Body of pancreas (tissue), 4 donors: Measurements from ENCODE around the gene IRF7. TPM values are rescaled to one million over a fixed set of nuclear protein-coding genes. Genes with fewer than 3 reads are reported as not detected.

Experiments
- ATAC-seq: fragments of 150-250 bp; one replicate; pipeline ENCODE4 v1.9.1; 2016
- DNase-seq, 4 donors: peaks; one replicate each; pipeline ENCODE4 v3.0.0-alpha.2; 2019
- H3K27ac ChIP-seq, 4 donors: fragments of 200-600 bp; sonication (generic); 1 replicate in 3 of 4; 2 replicates in 1 of 4; pipeline versions ENCODE4 v1.5.1 to v1.6.1; 2016 to 2019; ENCODE audit warnings: mild to moderate bottlenecking in 1 of 4, mixed read lengths in 1 of 4, moderate library complexity in 1 of 4
- H3K27me3 ChIP-seq, 2 donors: fragments of 200-600 bp; sonication (generic); one replicate each; pipeline ENCODE4 v1.6.0; 2016; ENCODE audit warnings: mild to moderate bottlenecking in 1 of 2
- H3K36me3 ChIP-seq, 2 donors: fragments of 200-600 bp; sonication (generic); replicated peaks in 1 of 2; 2 replicates each; pipeline ENCODE4 v1.5.1; 2016; ENCODE audit warnings: low read depth in 2 of 2; ENCODE audit not compliant: insufficient read depth in 1 of 2
- H3K4me1 ChIP-seq: fragments of 200-600 bp; sonication (generic); one replicate; pipeline ENCODE4 v1.6.0; 2016
- H3K4me3 ChIP-seq, 2 donors: fragments of 200-600 bp; sonication (generic); 1 replicate in 1 of 2; 2 replicates in 1 of 2; pipeline ENCODE4 v1.5.1; 2016 to 2019
- H3K9me3 ChIP-seq, 3 donors: fragments of 200-600 bp; sonication (generic); 1 replicate in 2 of 3; 2 replicates in 1 of 3; pipeline ENCODE4 v1.5.1; 2016
- POLR2A ChIP-seq, 3 donors: fragments of 450-650 bp; IDR thresholded peaks; one replicate each; pipeline ENCODE4 v1.6.1; 2016; ENCODE audit warnings: antibody characterized with exemption in 3 of 3, mild to moderate bottlenecking in 2 of 3
- WGBS, 2 donors: methylation state at CpG; one replicate each; pipeline ENCODE4 v1.1.5; 2017; 5-methylcytosine and 5-hydroxymethylcytosine counted together
- intact Hi-C: fragments of 100-400 bp; cut with DNase I; formaldehyde crosslinking; loops from one replicate; pipeline ENCODE4 v1.15.1; 2023
- total RNA-seq, 2 donors: library from RNA; depleted of rRNA; stranded (reverse); fragments of >200 nt; gene quantifications; one replicate each; pipeline ENCODE4 v1.1.0, GENCODE V29; 2016
- TF ChIP-seq, protein P1 (sequence below), 7 experiments: fragments of 450-650 bp in 4 of 7; fragments of 200-600 bp in 3 of 7; sonication (generic) in 3 of 7; IDR thresholded peaks; one replicate each; pipeline ENCODE4 v1.5.1; 2016 to 2019; ENCODE audit warnings: antibody characterized with exemption in 7 of 7

Gene IRF7
- total RNA-seq, 2 donors from 2014 or later, result 10.4 to 10.9 TPM

- DNase-seq (no peak), ATAC-seq (no peak)
- 88 to 89% methylated on average over 26 to 27 of the region's 27 CpGs for WGBS, 2 donors
- intact Hi-C loops, result no loop called here
- TF ChIP-seq, protein P1, sequence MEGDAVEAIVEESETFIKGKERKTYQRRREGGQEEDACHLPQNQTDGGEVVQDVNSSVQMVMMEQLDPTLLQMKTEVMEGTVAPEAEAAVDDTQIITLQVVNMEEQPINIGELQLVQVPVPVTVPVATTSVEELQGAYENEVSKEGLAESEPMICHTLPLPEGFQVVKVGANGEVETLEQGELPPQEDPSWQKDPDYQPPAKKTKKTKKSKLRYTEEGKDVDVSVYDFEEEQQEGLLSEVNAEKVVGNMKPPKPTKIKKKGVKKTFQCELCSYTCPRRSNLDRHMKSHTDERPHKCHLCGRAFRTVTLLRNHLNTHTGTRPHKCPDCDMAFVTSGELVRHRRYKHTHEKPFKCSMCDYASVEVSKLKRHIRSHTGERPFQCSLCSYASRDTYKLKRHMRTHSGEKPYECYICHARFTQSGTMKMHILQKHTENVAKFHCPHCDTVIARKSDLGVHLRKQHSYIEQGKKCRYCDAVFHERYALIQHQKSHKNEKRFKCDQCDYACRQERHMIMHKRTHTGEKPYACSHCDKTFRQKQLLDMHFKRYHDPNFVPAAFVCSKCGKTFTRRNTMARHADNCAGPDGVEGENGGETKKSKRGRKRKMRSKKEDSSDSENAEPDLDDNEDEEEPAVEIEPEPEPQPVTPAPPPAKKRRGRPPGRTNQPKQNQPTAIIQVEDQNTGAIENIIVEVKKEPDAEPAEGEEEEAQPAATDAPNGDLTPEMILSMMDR (IDR thresholded peaks at IDR 0.05), result no peak
- TF ChIP-seq POLR2A (IDR thresholded peaks at IDR 0.05), result no peak
- no peaks in the 10 kb centered on the region for H3K4me1 ChIP-seq
- H3K36me3 ChIP-seq, result peaks cover 0 to 2% of the 10 kb centered on the region in 2 donors
- no peaks in the 10 kb centered on the region for H3K9me3 ChIP-seq
- H3K27me3 ChIP-seq, result no peaks in the 10 kb centered on the region
- no peak overlapping the region for H3K27ac ChIP-seq
- H3K4me3 ChIP-seq, result no peak overlapping the region
Observed at GRCh38 chr11:621838-622237, 6.1 kb upstream of the IRF7 start.

GRCh38 chr11:620935-621814 is 5.4 kb upstream of the IRF7 start:
- Histone ChIP-seq H3K4me1 (peaks cover 5% of the 10 kb centered on the region), H3K27ac (no peak overlapping the region), H3K9me3 (no peaks in the 10 kb centered on the region), H3K4me3 (no peak overlapping the region), H3K36me3 (peaks cover 0 to 2% of the 10 kb centered on the region in 2 donors), H3K27me3 (no peaks in the 10 kb centered on the region)
- no peak for ATAC-seq
- 76 to 85% methylated on average over 11 to 44 of the region's 45 CpGs for WGBS, 2 donors
- TF ChIP-seq POLR2A (IDR thresholded peaks at IDR 0.05), result no peak
- TF ChIP-seq, protein P1 (IDR thresholded peaks at IDR 0.05), result no peak
- intact Hi-C loops, result no loop called here
- DNase-seq, result no peak

DNA sequence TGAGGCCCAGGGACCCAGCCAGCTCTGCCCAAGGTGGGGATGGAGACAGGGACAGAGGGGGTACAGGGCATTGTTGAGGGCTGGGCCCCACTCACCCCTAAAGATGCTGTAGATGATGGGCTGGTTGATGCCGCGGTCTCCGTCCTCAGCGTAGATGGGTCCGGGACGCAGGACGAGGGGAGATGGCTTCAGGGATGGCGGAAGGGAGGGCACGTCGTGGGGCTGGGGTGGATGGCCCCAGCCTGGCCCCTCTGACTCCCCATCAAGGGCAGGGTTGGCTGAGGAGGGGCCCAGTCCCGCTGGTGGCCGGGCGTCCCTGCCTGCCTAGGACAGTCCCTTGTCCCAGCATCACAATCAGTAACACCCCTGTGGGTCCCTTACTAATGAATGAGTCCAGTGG is 4.5 kb upstream of the IRF7 start:
- Histone ChIP-seq H3K27ac (no peak overlapping the region), H3K9me3 (no peaks in the 10 kb centered on the region), H3K36me3 (peaks cover 0 to 2% of the 10 kb centered on the region in 2 donors), H3K27me3 (no peaks in the 10 kb centered on the region), H3K4me1 (peaks cover 8% of the 10 kb centered on the region), H3K4me3 (no peak overlapping the region)
- TF ChIP-seq, protein P1 (IDR thresholded peaks at IDR 0.05), result no peak
- TF ChIP-seq POLR2A (IDR thresholded peaks at IDR 0.05), result no peak
- intact Hi-C loops, result no loop called here
- DNase-seq, result no peak
- no peak for ATAC-seq
- WGBS, 2 donors, result 94 to 95% methylated on average over 10 to 13 of the region's 13 CpGs

DNA sequence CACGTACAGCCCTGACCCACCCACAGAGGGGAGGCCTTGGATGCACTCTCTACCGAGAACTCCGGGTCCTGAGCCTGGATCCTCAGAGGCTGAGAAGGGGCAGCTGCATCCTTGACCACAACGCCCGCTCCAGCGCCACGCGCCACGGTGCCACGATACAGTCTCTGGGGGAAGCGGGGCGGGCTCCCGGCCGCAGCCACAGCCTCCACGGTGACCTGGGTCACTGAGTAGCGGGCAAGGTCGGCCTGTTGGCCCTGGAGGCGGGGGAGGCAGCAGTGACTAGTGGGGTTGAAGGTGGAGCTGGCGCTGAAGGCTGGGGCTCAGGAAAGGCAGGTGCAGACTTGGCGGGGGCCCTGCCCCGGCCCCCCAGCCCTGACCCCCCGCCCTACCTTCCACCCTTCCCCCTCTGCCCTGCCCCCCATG is 3.9 kb upstream of the IRF7 start:
- ATAC-seq (no peak), DNase-seq (no peak)
- H3K36me3 ChIP-seq, result peaks cover 0 to 2% of the 10 kb centered on the region in 2 donors
- H3K9me3 ChIP-seq, result no peaks in the 10 kb centered on the region
- H3K4me3 ChIP-seq, result no peak overlapping the region
- TF ChIP-seq POLR2A (IDR thresholded peaks at IDR 0.05), result no peak
- TF ChIP-seq, protein P1 (IDR thresholded peaks at IDR 0.05), result no peak
- H3K27me3 ChIP-seq, result no peaks in the 10 kb centered on the region
- no peak overlapping the region for H3K27ac ChIP-seq
- H3K4me1 ChIP-seq, result peaks cover 14% of the 10 kb centered on the region
- WGBS, 2 donors, result 93 to 96% methylated on average over 4 to 5 of the region's 22 CpGs
- intact Hi-C loops, result no loop called here
